Measurements from ENCODE around the gene RTN4. TPM values are rescaled to one million over a fixed set of nuclear protein-coding genes. Genes with fewer than 3 reads are reported as not detected.

The RTN4 gene
- total RNA-seq, 2 donors from 2014 or later = 112 to 215 TPM

GRCh38 chr2:55049821-55050099 lies 491 bp downstream of the RTN4 start:
- no peaks in the 10 kb centered on the region for H3K9me3 ChIP-seq
- TF ChIP-seq POLR2A (IDR thresholded peaks at IDR 0.05) (no peak), CTCF (IDR thresholded peaks at IDR 0.05) (no peak)
- peaks cover 41% of the 10 kb centered on the region for H3K4me1 ChIP-seq
- H3K27me3 ChIP-seq = no peaks in the 10 kb centered on the region
- ATAC-seq (peak; percentile 0), DNase-seq (peak in 1 of 4 donors; percentile 28)
- H3K4me3 ChIP-seq = peak overlapping the region; percentile 47 to 53
- WGBS, 2 donors = 0% methylated on average over 30 of the region's 35 CpGs; no CpG with 5 or more reads in 1 of the 2 donors
- H3K27ac ChIP-seq = peak overlapping the region; percentile 82 to 97 (median 96)
- H3K36me3 ChIP-seq (replicated peaks in 1 of 2; ENCODE audit: insufficient read depth in 1 of 2, low read depth in 2 of 2) = no peaks in the 10 kb centered on the region
- intact Hi-C loops (cut with DNase I) = no loop called here

DNA sequence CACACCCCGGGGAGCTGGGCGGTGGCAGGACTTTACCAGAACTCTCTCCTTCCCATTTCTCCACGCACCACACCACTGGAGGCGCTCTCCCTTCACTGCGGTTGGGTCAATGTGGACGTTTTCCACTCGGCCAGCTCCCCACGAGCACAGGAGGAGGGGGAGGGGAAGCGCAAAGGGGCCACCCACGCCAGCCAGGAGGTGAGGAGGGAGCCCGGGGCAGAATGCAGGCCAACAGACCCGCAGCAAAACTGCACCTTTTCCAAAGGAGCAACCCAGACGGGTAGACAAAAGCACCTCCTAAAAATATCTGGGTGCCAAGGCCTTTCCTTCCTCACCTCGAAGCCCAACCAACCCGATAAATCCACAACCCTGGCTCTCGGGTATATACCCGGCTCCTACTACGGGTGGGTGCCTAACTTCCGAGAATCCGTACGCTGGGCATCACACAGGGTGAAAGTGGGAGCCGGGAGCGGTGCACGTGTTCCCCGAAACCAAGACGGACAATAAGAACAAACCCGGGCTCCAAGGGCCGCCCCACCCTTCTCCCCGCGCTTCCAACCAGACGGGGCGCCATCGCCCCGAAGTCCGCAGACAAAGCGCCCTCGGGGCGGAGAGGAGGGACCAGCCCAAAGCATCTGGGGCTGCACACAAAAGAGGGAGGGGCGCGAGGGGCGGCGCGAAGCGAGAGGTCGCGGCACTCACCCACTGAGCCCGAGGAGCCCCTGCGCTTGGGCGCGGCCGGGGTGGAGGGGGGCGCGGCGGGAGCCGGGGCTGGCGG lies 1.0 kb downstream of the RTN4 start:
- Histone ChIP-seq H3K4me3 (peak overlapping the region; percentile 47 to 53), H3K27me3 (no peaks in the 10 kb centered on the region), H3K36me3 (replicated peaks in 1 of 2; ENCODE audit: insufficient read depth in 1 of 2, low read depth in 2 of 2) (no peaks in the 10 kb centered on the region), H3K9me3 (no peaks in the 10 kb centered on the region), H3K27ac (peak overlapping the region; percentile 82 to 97 (median 96)), H3K4me1 (peaks cover 42% of the 10 kb centered on the region)
- 0% methylated on average over 32 to 50 of the region's 56 CpGs for WGBS, 2 donors
- intact Hi-C loops (cut with DNase I) = no loop called here
- ATAC-seq = peak; percentile 46
- peak; percentile 34 to 87 (median 72) for TF ChIP-seq CTCF (IDR thresholded peaks at IDR 0.05)
- peak; percentile 12 to 75 (median 73) for TF ChIP-seq POLR2A (IDR thresholded peaks at IDR 0.05)
- DNase-seq = peak; percentile 86 to 91 (median 88)

DNA sequence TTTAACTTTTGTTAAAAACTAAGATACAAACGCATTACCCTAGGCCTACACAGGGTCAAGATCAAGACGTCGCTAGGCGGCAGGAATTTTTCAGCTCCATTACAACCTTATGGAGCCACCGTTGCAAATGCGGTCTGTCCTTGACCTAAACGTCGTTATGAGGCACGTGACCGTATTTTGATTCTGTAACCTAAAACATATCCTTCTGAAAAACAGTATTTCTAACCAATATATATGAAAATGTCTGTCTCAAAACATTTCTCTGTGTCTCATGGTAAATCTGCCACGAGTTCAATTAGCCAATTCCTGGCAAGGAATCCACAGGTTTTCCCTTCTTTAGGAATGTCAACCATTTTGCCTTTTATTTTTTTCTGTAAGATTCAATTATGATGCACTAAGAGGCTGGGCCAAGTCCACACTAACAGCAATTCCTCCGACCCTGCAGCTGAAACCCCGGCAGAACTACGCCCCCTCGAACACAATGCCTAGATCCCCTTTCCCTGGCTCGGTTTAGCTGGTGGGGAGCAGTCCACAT lies 1.7 kb downstream of the RTN4 start:
- intact Hi-C loops (cut with DNase I) = no loop called here
- WGBS, 2 donors = 2 to 4% methylated on average over 16 of the region's 16 CpGs
- TF ChIP-seq POLR2A (IDR thresholded peaks at IDR 0.05) (no peak), CTCF (IDR thresholded peaks at IDR 0.05) (peak in 1 of 7 experiments; percentile 13)
- Histone ChIP-seq H3K9me3 (no peaks in the 10 kb centered on the region), H3K36me3 (replicated peaks in 1 of 2; ENCODE audit: insufficient read depth in 1 of 2, low read depth in 2 of 2) (no peaks in the 10 kb centered on the region), H3K4me3 (peak overlapping the region; percentile 47 to 53), H3K27me3 (no peaks in the 10 kb centered on the region), H3K27ac (peak overlapping the region; percentile 82 to 97 (median 96)), H3K4me1 (peaks cover 42% of the 10 kb centered on the region)
- no peak for ATAC-seq
- DNase-seq = peak; percentile 22 to 46 (median 34)

DNA sequence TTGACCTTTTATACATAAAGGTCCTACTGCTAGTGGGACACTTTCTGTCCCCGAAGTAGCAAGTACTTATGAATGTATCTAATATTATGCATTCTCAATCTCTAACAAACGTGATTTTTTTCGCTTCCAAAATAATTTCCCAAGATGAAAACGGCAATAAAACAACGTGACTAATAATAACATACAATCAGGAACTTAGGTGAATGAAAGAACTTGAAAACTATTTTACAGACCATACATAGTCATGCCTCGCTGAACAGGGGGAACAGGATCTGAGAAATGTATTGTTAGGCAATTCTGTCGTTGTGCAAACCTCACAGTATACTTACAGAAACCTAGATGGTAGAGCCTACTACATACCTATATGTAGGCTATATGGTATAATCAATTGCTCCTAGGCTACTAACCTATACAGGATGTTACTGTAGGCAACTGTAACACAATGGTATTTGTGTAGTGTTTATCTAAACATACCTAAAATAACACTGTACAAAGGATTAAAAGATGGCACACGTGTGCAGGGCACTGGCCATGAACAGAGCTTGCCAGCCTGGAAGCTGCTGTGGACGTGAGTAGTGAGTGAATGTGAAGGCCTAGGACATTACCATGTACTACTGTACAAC lies 2.5 kb downstream of the RTN4 start:
- 17 to 20% methylated on average over 9 of the region's 9 CpGs for WGBS, 2 donors
- Histone ChIP-seq H3K4me3 (peak overlapping the region in 1 of 2 donors; percentile 53), H3K27me3 (no peaks in the 10 kb centered on the region), H3K4me1 (peaks cover 42% of the 10 kb centered on the region), H3K27ac (peak overlapping the region; percentile 20 to 97 (median 77)), H3K9me3 (no peaks in the 10 kb centered on the region), H3K36me3 (replicated peaks in 1 of 2; ENCODE audit: insufficient read depth in 1 of 2, low read depth in 2 of 2) (no peaks in the 10 kb centered on the region)
- intact Hi-C loops (cut with DNase I) = no loop called here
- peak; percentile 20 to 53 (median 42) for DNase-seq
- TF ChIP-seq CTCF (IDR thresholded peaks at IDR 0.05) (no peak), POLR2A (IDR thresholded peaks at IDR 0.05) (peak in 1 of 3 donors; percentile 14)
- no peak for ATAC-seq

Data from body of pancreas (tissue), 4 donors.